Ovary (tissue), 9 donors: Measurements from ENCODE around the gene HAUS3. TPM values are rescaled to one million over a fixed set of nuclear protein-coding genes. Genes with fewer than 3 reads are reported as not detected.

ENCODE experiments used
- polyA plus RNA-seq, 2 donors: library from polyadenylated mRNA; stranded (reverse); fragments of 200-250 nt in 1 of 2; fragments of 350-450 nt in 1 of 2; fragmentation: Illumina TruSeq in 1 of 2; extraction: RNeasy Lipid Tissue Mini Kit (QIAGEN cat#74804) in 1 of 2; gene quantifications; one replicate each; pipeline ENCODE4 v1.2.3, GENCODE V29; 2013 to 2014
- small RNA-seq: library from RNA; depleted of rRNA; stranded (forward); fragments of <200 nt; gene quantifications from one replicate; pipeline ENCODE3, GENCODE V24; 2016
- total RNA-seq, 7 donors: library from RNA; depleted of rRNA in 2 of 7; stranded (reverse); fragments of >200 nt in 2 of 7; fragmentation: NEBNext Ultra II Directional in 3 of 7; extraction: Animal tissue kit (Norgen Biotek cat#: 25700) in 3 of 7; gene quantifications; one replicate each; pipeline versions ENCODE4 v1.1.0 to v1.2.4, GENCODE V29; 2016 to 2023
- donor health status: DM: no; HTN: no; CAD: no; lungs with moderate emphysema.
- donor health status: DM: no; HTN: no; CAD: no.
- donor health status: Bipolar disorder and iron deficiency.
- donor health status: DM: yes; HTN: yes; CAD: no.
- donor health status: DM: no; HTN: no; CAD: no.
- donor health status: DM: yes; HTN: yes; CAD: no.

Gene HAUS3
- total and polyA plus RNA-seq, 9 donors: 8.2 to 17.4 (median 12.5) TPM

Small RNA genes within 50 kb of the gene (small RNA-seq; reads per million reads assigned to genes)
- gene COX6B1P5: not detected

Other genes with a start within 250 kb of the HAUS3 start
- 10 to 100 TPM; 22.7 to 42.8 (median 32.6) TPM for gene NELFA, start 233.1 kb downstream of the HAUS3 start, total RNA-seq
- gene NELFA, start 233.1 kb downstream of the HAUS3 start, polyA plus RNA-seq: 10 to 100 TPM; 12.5 to 30.8 TPM
- 1 to 10 TPM in 4 of 7 donors, under 1 TPM in 3; 0.24 to 4.1 (median 1.3) TPM for gene NAT8L, start 182.8 kb downstream of the HAUS3 start, total RNA-seq
- 1 to 10 TPM in 1 of 2 donors, under 1 TPM in 1; 0.80 to 1.7 TPM for gene NAT8L, start 182.8 kb downstream of the HAUS3 start, polyA plus RNA-seq
- gene POLN, start within 50 bp of the HAUS3 start, total RNA-seq: 10 to 100 TPM in 1 of 7 donors, 1 to 10 TPM in 5, under 1 TPM in 1; 0.95 to 11.4 (median 3.4) TPM
- 1 to 10 TPM; 1.4 to 1.6 TPM for gene POLN, start within 50 bp of the HAUS3 start, polyA plus RNA-seq
- gene MXD4, start 20.0 kb upstream of the HAUS3 start, total RNA-seq: 10 to 100 TPM; 22.3 to 51.4 (median 35.3) TPM
- gene MXD4, start 20.0 kb upstream of the HAUS3 start, polyA plus RNA-seq: 10 to 100 TPM; 10.3 to 41.5 TPM
- gene ZFYVE28, start 176.5 kb upstream of the HAUS3 start, total RNA-seq: 10 to 100 TPM in 3 of 7 donors, 1 to 10 TPM in 4; 5.7 to 12.1 (median 10.0) TPM
- 1 to 10 TPM; 1.3 to 6.8 TPM for gene ZFYVE28, start 176.5 kb upstream of the HAUS3 start, polyA plus RNA-seq
- gene CFAP99, start 176.8 kb upstream of the HAUS3 start, total RNA-seq: 10 to 100 TPM in 1 of 7 donors, 1 to 10 TPM in 3, not detected in 3; 1.1 to 12.9 (median 1.4) TPM
- gene CFAP99, start 176.8 kb upstream of the HAUS3 start, polyA plus RNA-seq: under 1 TPM in 1 of 2 donors, not detected in 1; 0.10 TPM
- 10 to 100 TPM; 27.9 to 72.1 (median 47.1) TPM for gene RNF4, start 227.0 kb upstream of the HAUS3 start, total RNA-seq
- gene RNF4, start 227.0 kb upstream of the HAUS3 start, polyA plus RNA-seq: 10 to 100 TPM; 27.0 to 47.9 TPM